Mesenchymal stem cell (in vitro differentiated cells and primary cell): Measurements from ENCODE around the gene TEX29.

Source experiments
- DNase-seq: peaks from one replicate; pipeline ENCODE4 v3.0.0-alpha.2; 2013
- H2AFZ ChIP-seq: one replicate; pipeline ENCODE4 v1.6.1; 2013; ENCODE audit warnings: low read depth, mild to moderate bottlenecking, control low read depth, inconsistent platforms, low read length, moderate library complexity
- H2AK5ac ChIP-seq: 2 replicates; pipeline ENCODE4 v1.6.1; 2013; ENCODE audit warnings: low read length, moderate library complexity, mild to moderate bottlenecking, inconsistent platforms; ENCODE audit not compliant: severe bottlenecking
- H2BK120ac ChIP-seq: one replicate; pipeline ENCODE4 v1.6.1; 2013; ENCODE audit warnings: low read depth, mild to moderate bottlenecking, inconsistent platforms, low read length, moderate library complexity
- H2BK12ac ChIP-seq, 2 experiments: one replicate each; pipeline ENCODE4 v1.6.1; 2013; ENCODE audit warnings: inconsistent platforms in 2 of 2, low read length in 2 of 2, mild to moderate bottlenecking in 2 of 2, moderate library complexity in 2 of 2, control low read depth in 1 of 2
- H2BK15ac ChIP-seq: one replicate; pipeline ENCODE4 v1.6.1; 2013; ENCODE audit warnings: mild to moderate bottlenecking, low read depth, inconsistent platforms; ENCODE audit not compliant: poor library complexity, severe bottlenecking
- H2BK5ac ChIP-seq: 2 replicates; pipeline ENCODE4 v1.6.1; 2013; ENCODE audit warnings: low read depth, mild to moderate bottlenecking, low read length, control low read depth, inconsistent platforms; ENCODE audit not compliant: poor library complexity, severe bottlenecking
- H3K14ac ChIP-seq, 2 experiments: one replicate each; pipeline ENCODE4 v1.6.1; 2013; ENCODE audit warnings: inconsistent platforms in 2 of 2, low read length in 2 of 2, control low read depth in 1 of 2, mild to moderate bottlenecking in 1 of 2, moderate library complexity in 1 of 2
- H3K18ac ChIP-seq, 2 experiments: one replicate each; pipeline ENCODE4 v1.6.1; 2013; ENCODE audit warnings: inconsistent platforms in 2 of 2, low read length in 2 of 2, control low read depth in 1 of 2, low read depth in 1 of 2, mild to moderate bottlenecking in 1 of 2
- H3K23ac ChIP-seq, 2 experiments: one replicate each; pipeline ENCODE4 v1.6.1; 2013; ENCODE audit warnings: inconsistent platforms in 2 of 2, low read length in 2 of 2, mild to moderate bottlenecking in 2 of 2, moderate library complexity in 2 of 2, control low read depth in 1 of 2
- H3K27ac ChIP-seq: 2 replicates; pipeline ENCODE4 v1.5.1; 2013; ENCODE audit warnings: mild to moderate bottlenecking, moderate library complexity, low read length, control low read depth, inconsistent platforms; ENCODE audit not compliant: poor library complexity, severe bottlenecking
- H3K27me3 ChIP-seq, 2 experiments: 2 replicates each; pipeline versions ENCODE4 v1.6.1 to v1.7.0; 2013; ENCODE audit warnings: low read length in 2 of 2, mild to moderate bottlenecking in 2 of 2, moderate library complexity in 2 of 2, control low read depth in 1 of 2, inconsistent platforms in 1 of 2; ENCODE audit not compliant: control insufficient read depth in 1 of 2, insufficient read depth in 1 of 2
- H3K36me3 ChIP-seq, 2 experiments: 2 replicates each; pipeline versions ENCODE4 v1.6.1 to v1.7.0; 2013; ENCODE audit warnings: low read length in 2 of 2, control low read depth in 1 of 2, inconsistent platforms in 1 of 2, low read depth in 1 of 2, mild to moderate bottlenecking in 1 of 2; ENCODE audit not compliant: insufficient read depth in 2 of 2, control insufficient read depth in 1 of 2
- H3K4ac ChIP-seq, 2 experiments: one replicate each; pipeline ENCODE4 v1.6.1; 2013; ENCODE audit warnings: inconsistent platforms in 2 of 2, low read length in 2 of 2, mild to moderate bottlenecking in 2 of 2, moderate library complexity in 2 of 2, control low read depth in 1 of 2, low read depth in 1 of 2
- H3K4me1 ChIP-seq: 2 replicates; pipeline ENCODE4 v1.6.1; 2013; ENCODE audit warnings: low read depth, low read length, control low read depth; ENCODE audit not compliant: control insufficient read depth, insufficient read depth
- H3K4me2 ChIP-seq: 2 replicates; pipeline ENCODE4 v1.6.1; 2013; ENCODE audit warnings: low read length, mild to moderate bottlenecking, inconsistent platforms; ENCODE audit not compliant: poor library complexity, severe bottlenecking
- H3K4me3 ChIP-seq, 2 experiments: 2 replicates each; pipeline versions ENCODE4 v1.5.1 to v1.7.0; 2013; ENCODE audit warnings: low read length in 2 of 2, mild to moderate bottlenecking in 2 of 2, control low read depth in 1 of 2, low read depth in 1 of 2; ENCODE audit not compliant: insufficient read depth in 1 of 2
- H3K79me1 ChIP-seq: replicated peaks from 2 replicates; pipeline ENCODE4 v1.6.1; 2013; ENCODE audit warnings: mild to moderate bottlenecking, control low read depth, low read length, inconsistent platforms; ENCODE audit not compliant: poor library complexity, severe bottlenecking
- H3K9ac ChIP-seq: 2 replicates; pipeline ENCODE4 v1.7.0; 2013; ENCODE audit warnings: mild to moderate bottlenecking, low read length, moderate library complexity
- H3K9me3 ChIP-seq: 2 replicates; pipeline ENCODE4 v1.7.0; 2013; ENCODE audit warnings: mild to moderate bottlenecking, low read length; ENCODE audit not compliant: control insufficient read depth
- H4K8ac ChIP-seq: one replicate; pipeline ENCODE4 v1.6.1; 2013; ENCODE audit warnings: inconsistent platforms, mild to moderate bottlenecking, low read length, moderate library complexity
- H4K91ac ChIP-seq: one replicate; pipeline ENCODE4 v1.6.1; 2013; ENCODE audit warnings: mild to moderate bottlenecking, low read length, inconsistent platforms
- WGBS: methylation state at CpG from one replicate; pipeline ENCODE4 v1.1.7; 2013; ENCODE audit warnings: mixed read lengths; 5-methylcytosine and 5-hydroxymethylcytosine counted together

TEX29 gene

DNA sequence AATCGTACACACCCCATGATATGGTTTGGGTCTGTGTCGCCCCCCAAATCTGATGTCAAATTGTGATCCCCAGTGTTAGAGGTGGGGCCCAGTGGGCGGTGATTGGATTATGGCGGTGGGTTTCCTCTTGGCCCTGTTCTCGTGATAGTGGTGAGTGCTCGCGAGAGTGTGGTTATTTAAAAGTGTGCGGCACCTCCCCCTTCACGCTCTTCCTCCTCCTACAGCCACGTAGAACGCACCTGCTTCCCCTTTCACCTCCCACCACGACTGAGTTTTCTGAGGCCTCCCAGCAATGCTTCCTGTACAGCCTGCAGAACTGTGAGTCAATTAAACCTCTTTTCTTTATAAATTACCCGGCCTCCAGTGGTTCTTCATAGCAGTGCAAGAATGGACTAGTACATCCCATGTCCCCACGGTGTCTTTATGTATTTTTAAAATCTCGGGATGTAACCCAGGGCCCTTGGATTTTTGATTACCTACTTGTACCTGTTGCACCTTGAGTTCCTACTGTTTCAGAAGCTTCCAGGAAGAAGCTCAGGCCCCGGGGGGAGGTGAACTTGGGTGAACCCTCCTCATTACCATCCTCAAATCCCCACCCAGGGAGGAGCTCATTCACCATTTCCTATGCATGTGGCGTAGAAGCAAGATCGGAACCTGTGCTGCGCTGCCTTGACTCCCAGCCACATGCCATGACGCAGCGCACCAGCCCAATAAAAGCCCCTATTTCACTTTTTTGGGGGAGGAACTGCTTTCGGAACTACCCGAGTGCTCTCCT, 52.4 kb downstream of the TEX29 start:
- Histone ChIP-seq H3K4me3 (no peak overlapping the region), H3K14ac (no peak overlapping the region), H2BK5ac (no peak overlapping the region), H2BK15ac (no peak overlapping the region), H3K4ac (no peak overlapping the region), H3K27ac (no peak overlapping the region), H2BK12ac (no peak overlapping the region), H2AFZ (no peak overlapping the region), H3K9me3 (no peaks in the 10 kb centered on the region), H3K23ac (no peak overlapping the region), H3K4me1 (no peaks in the 10 kb centered on the region), H4K91ac (no peak overlapping the region), H3K27me3 (peaks cover 0 to 21% of the 10 kb centered on the region in 2 experiments), H2AK5ac (no peak overlapping the region), H3K36me3 (no peaks in the 10 kb centered on the region), H2BK120ac (no peak overlapping the region), H3K9ac (no peak overlapping the region), H3K4me2 (no peak overlapping the region), H3K79me1 (no peaks in the 10 kb centered on the region), H3K18ac (no peak overlapping the region), H4K8ac (no peak overlapping the region)
- no peak for DNase-seq
- WGBS, result 85% methylated on average over 22 of the region's 23 CpGs

DNA sequence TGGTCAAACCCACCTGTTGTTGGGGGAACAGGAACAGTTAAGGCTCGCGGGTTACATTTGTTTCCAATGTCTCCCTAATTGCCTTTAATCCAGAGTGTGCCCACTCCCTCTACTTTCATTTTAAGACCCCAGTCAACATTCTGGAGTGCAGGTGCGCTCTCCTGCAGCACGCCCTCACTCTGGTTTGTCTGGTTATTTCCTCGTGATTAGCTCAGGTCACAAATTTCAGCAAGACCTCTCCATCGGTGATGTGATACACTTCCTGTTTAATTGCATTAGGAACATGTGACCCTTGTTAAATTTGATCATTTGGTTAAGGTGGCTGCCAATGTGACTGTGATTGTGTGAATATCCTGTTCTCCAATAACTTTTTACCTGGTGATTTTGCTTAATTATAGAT, 53.0 kb downstream of the TEX29 start:
- H3K4me1 ChIP-seq, result no peaks in the 10 kb centered on the region
- H3K9ac ChIP-seq, result no peak overlapping the region

DNA sequence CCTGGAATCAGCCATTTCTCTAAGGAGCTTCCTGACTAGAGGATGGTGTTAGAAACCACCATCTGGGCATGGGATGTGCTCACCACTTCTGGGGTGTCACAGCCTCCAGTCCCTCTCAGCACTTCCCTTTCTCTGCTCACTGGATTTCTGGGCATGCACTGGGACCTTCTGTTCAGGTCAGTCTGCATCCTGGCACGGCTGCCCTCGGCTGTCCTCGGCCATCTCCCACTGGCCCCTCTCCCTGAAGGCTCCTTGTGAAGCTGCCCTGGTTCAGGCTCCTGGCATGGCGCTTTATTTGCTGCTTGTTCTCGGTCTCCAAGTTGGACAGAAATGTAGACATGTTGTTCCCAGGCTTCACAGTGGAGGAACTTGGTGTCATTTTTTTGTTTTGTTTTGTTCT, 60.0 kb downstream of the TEX29 start:
- Histone ChIP-seq H2AK5ac (no peak overlapping the region), H3K4me2 (no peak overlapping the region), H3K14ac (no peak overlapping the region), H3K4ac (no peak overlapping the region), H3K4me1 (no peaks in the 10 kb centered on the region), H2AFZ (no peak overlapping the region), H3K36me3 (no peaks in the 10 kb centered on the region), H2BK15ac (no peak overlapping the region), H3K27ac (no peak overlapping the region), H2BK12ac (no peak overlapping the region), H4K91ac (no peak overlapping the region), H3K79me1 (no peaks in the 10 kb centered on the region), H3K9ac (no peak overlapping the region), H3K9me3 (peaks cover 4% of the 10 kb centered on the region), H3K27me3 (peaks cover 0 to 4% of the 10 kb centered on the region in 2 experiments), H3K18ac (no peak overlapping the region), H2BK5ac (no peak overlapping the region), H3K4me3 (no peak overlapping the region), H3K23ac (no peak overlapping the region), H2BK120ac (no peak overlapping the region), H4K8ac (no peak overlapping the region)
- WGBS, result 82% methylated on average over 5 of the region's 5 CpGs
- no peak for DNase-seq

More for the DNA sequence above, 53.0 kb downstream of the TEX29 start:
- Histone ChIP-seq H3K4me2 (no peak overlapping the region), H2BK120ac (no peak overlapping the region), H2BK12ac (no peak overlapping the region), H4K91ac (no peak overlapping the region), H3K4me3 (no peak overlapping the region), H2AK5ac (no peak overlapping the region), H2BK15ac (no peak overlapping the region), H3K14ac (no peak overlapping the region), H2AFZ (no peak overlapping the region), H3K27me3 (peaks cover 0 to 14% of the 10 kb centered on the region in 2 experiments), H3K36me3 (no peaks in the 10 kb centered on the region), H3K27ac (no peak overlapping the region), H3K18ac (no peak overlapping the region), H4K8ac (no peak overlapping the region), H3K23ac (no peak overlapping the region), H3K79me1 (no peaks in the 10 kb centered on the region), H2BK5ac (no peak overlapping the region), H3K9me3 (no peaks in the 10 kb centered on the region), H3K4ac (no peak overlapping the region)
- 80% methylated on average over 6 of the region's 6 CpGs for WGBS
- DNase-seq, result no peak

DNA sequence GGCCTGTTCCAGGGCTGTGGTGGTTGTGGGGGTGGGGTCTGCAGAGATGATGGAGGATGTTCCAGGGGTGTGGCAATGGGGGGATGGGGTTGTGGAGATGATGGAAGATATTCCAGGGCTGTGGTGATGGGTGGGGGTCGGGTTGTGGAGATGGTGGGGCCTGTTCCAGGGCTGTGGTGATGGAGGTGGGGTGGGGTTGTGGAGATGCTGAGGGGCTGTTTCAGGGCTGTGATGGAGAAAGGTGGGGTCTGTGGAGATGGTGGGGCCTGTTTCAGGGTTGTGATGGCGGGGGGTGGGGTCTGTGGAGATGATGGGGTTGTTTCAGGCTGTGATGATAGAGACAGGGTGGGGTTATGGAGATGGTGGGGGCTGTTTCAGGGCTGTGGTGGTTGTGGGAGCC, 62.0 kb downstream of the TEX29 start:
- no peak overlapping the region for H4K8ac ChIP-seq
- no peak overlapping the region for H3K18ac ChIP-seq
- no peak overlapping the region for H3K14ac ChIP-seq
- H2AFZ ChIP-seq, result no peak overlapping the region
- H3K4ac ChIP-seq, result no peak overlapping the region
- H3K4me2 ChIP-seq, result no peak overlapping the region
- no peak overlapping the region for H3K23ac ChIP-seq
- no peaks in the 10 kb centered on the region for H3K79me1 ChIP-seq
- H2BK120ac ChIP-seq, result no peak overlapping the region
- peaks cover 4% of the 10 kb centered on the region for H3K9me3 ChIP-seq
- no peak overlapping the region for H3K27ac ChIP-seq
- no peak overlapping the region for H3K9ac ChIP-seq
- no peak overlapping the region for H3K4me3 ChIP-seq
- no peak overlapping the region for H4K91ac ChIP-seq
- DNase-seq, result no peak
- no peak overlapping the region for H2BK5ac ChIP-seq
- H3K36me3 ChIP-seq, result no peaks in the 10 kb centered on the region
- peaks cover 0 to 4% of the 10 kb centered on the region in 2 experiments for H3K27me3 ChIP-seq
- no peak overlapping the region for H2BK15ac ChIP-seq
- no peak overlapping the region for H2AK5ac ChIP-seq
- 23% methylated on average over 2 of the region's 2 CpGs for WGBS
- H3K4me1 ChIP-seq, result no peaks in the 10 kb centered on the region
- no peak overlapping the region for H2BK12ac ChIP-seq
